Gastrocnemius medialis (tissue), 4 donors: ENCODE data around the gene ARIH1.
"Not testable (repeated sequence)": the region's sequence is repeated elsewhere in the genome, so short reads cannot be mapped to it uniquely, and the experiment has no call there.

Experiments used
- CTCF ChIP-seq, 5 experiments: fragments of 450-650 bp in 3 of 5; fragments of 200-600 bp in 2 of 5; sonication (generic) in 2 of 5; IDR thresholded peaks in 4 of 5; conservative IDR thresholded peaks in 1 of 5; 1 replicate in 4 of 5; 2 replicates in 1 of 5; pipeline ENCODE4 v1.5.1; 2016 to 2019; ENCODE audit warnings: antibody characterized with exemption in 5 of 5, mild to moderate bottlenecking in 3 of 5, moderate library complexity in 3 of 5
- POLR2A ChIP-seq, 2 donors: fragments of 450-650 bp; IDR thresholded peaks; one replicate each; pipeline ENCODE4 v1.6.1; 2017; ENCODE audit warnings: antibody characterized with exemption in 2 of 2, mild to moderate bottlenecking in 2 of 2, moderate library complexity in 2 of 2

GRCh38 chr15:72623854-72624253, 149.7 kb downstream of the ARIH1 start:
- TF ChIP-seq POLR2A (IDR thresholded peaks at IDR 0.05); CTCF (IDR thresholded peaks at IDR 0.05 in 4 of 5, conservative IDR thresholded peaks at IDR 0.05 in 1 of 5): not testable (repeated sequence)
